HepG2 (cell line): Measurements from ENCODE around the gene TM9SF4. TPM values are rescaled to one million over a fixed set of nuclear protein-coding genes. Genes with fewer than 3 reads are reported as not detected.

Experiments used
- ATAC-seq: fragments of 200-7000 bp; cut with Tn5 transposase; 3 replicates; pipeline ENCODE4 v1.9.1; 2020; ENCODE audit warnings: mild to moderate bottlenecking, moderate library complexity
- BruUV-seq: library from RNA; stranded (reverse); fragments of 400-500 nt; replicated peaks from 2 replicates; lab custom pipeline; 2021; lab: Mats Ljungman, UMichigan
- CTCF ChIA-PET: fragments of 300-600 bp; formaldehyde crosslinking; extraction: SDS; loops from one replicate; lab custom pipeline; 2021; ENCODE audit warnings: low total read pairs, inconsistent platforms, low intra/inter-chr PET ratio; lab: Yijun Ruan, JAX
- POLR2A ChIA-PET: fragments of 350-600 bp; sonication (Branson Sonifier 250); formaldehyde crosslinking; loops from one replicate; lab custom pipeline; 2020; ENCODE audit warnings: antibody characterized with exemption, inconsistent platforms; lab: Yijun Ruan, JAX
- DNase-seq: peaks from one replicate; pipeline ENCODE4 v3.0.0-alpha.2; 2015; ENCODE audit warnings: low spot score
- FAIRE-seq: peaks from 3 replicates; lab custom pipeline; 2011; peaks lifted over from hg19 to GRCh38; lab: Jason Lieb, UNC
- H2AFZ ChIP-seq: one replicate; pipeline ENCODE4 v1.6.1; 2011; ENCODE audit warnings: low read length, inconsistent platforms
- H3K27ac ChIP-seq: fragments of 300-600 bp; 3 replicates; pipeline ENCODE4 v1.8.0; 2011; ENCODE audit warnings: mixed run types, mild to moderate bottlenecking, mixed read lengths, low read length, inconsistent platforms; ENCODE audit not compliant: insufficient read depth; ENCODE audit errors: extremely low read length
- H3K27me3 ChIP-seq, 2 experiments: fragments of 200-600 bp in 1 of 2; 2 replicates in 1 of 2; 3 replicates in 1 of 2; pipeline versions ENCODE4 v1.6.0 to v1.8.0; 2011; ENCODE audit warnings: low read length in 2 of 2, mild to moderate bottlenecking in 2 of 2, moderate library complexity in 2 of 2, inconsistent platforms in 1 of 2; ENCODE audit not compliant: insufficient read depth in 2 of 2, control insufficient read depth in 1 of 2
- H3K36me3 ChIP-seq, 2 experiments: fragments of 200-600 bp in 1 of 2; replicated peaks in 1 of 2; 2 replicates in 1 of 2; 3 replicates in 1 of 2; pipeline versions ENCODE4 v1.5.1 to v1.8.0; 2011; ENCODE audit warnings: low read length in 2 of 2, inconsistent platforms in 1 of 2; ENCODE audit not compliant: insufficient read depth in 2 of 2, control insufficient read depth in 1 of 2
- H3K4me1 ChIP-seq: 2 replicates; pipeline ENCODE4 v1.5.1; 2012; ENCODE audit warnings: low read length, inconsistent platforms; ENCODE audit not compliant: insufficient read depth
- H3K4me2 ChIP-seq: 2 replicates; pipeline ENCODE4 v1.6.0; 2011; ENCODE audit warnings: low read depth, low read length, inconsistent platforms
- H3K4me3 ChIP-seq, 3 experiments: fragments of 200-600 bp in 1 of 3; sonication (generic), shearing (Covaris generic) in 1 of 3; replicated peaks in 1 of 3; 2 replicates each; pipeline ENCODE4 v1.5.1; 2011 to 2016; ENCODE audit warnings: low read length in 3 of 3, inconsistent platforms in 2 of 3, low read depth in 2 of 3, mild to moderate bottlenecking in 2 of 3, control low read depth in 1 of 3, mixed read lengths in 1 of 3; ENCODE audit not compliant: insufficient read depth in 1 of 3
- H3K79me2 ChIP-seq: one replicate; pipeline ENCODE4 v1.6.1; 2011; ENCODE audit warnings: low read length, inconsistent platforms; ENCODE audit not compliant: insufficient read depth
- H3K9ac ChIP-seq: 2 replicates; pipeline ENCODE4 v1.6.0; 2011; ENCODE audit warnings: mild to moderate bottlenecking, low read depth, low read length, inconsistent platforms; ENCODE audit not compliant: insufficient read depth
- H3K9me3 ChIP-seq: 2 replicates; pipeline ENCODE4 v1.5.1; 2012; ENCODE audit warnings: mild to moderate bottlenecking, low read length
- H4K20me1 ChIP-seq: 2 replicates; pipeline ENCODE4 v1.6.0; 2011; ENCODE audit warnings: inconsistent platforms, mild to moderate bottlenecking, low read length, moderate library complexity; ENCODE audit not compliant: insufficient read depth
- ATF1 ChIP-seq: IDR thresholded peaks from 2 replicates; pipeline ENCODE4 v1.6.1; 2016; ENCODE audit warnings: mild to moderate bottlenecking, control low read depth
- BRCA1 ChIP-seq: sonication (generic); formaldehyde crosslinking; IDR thresholded peaks from 2 replicates; pipeline ENCODE4 v1.4.0; 2020; ENCODE audit warnings: missing genetic modification reagents
- GLI4 ChIP-seq: sonication (generic); formaldehyde crosslinking; IDR thresholded peaks from 2 replicates; pipeline ENCODE4 v1.5.1; 2020; ENCODE audit warnings: missing genetic modification reagents, mild to moderate bottlenecking, moderate library complexity, borderline replicate concordance
- HMG20B ChIP-seq: conservative IDR thresholded peaks from 2 replicates; pipeline ENCODE4 v1.6.1; 2016; ENCODE audit warnings: missing genetic modification reagents, missing compliant biosample characterization
- HNRNPK ChIP-seq: fragments of 200-400 bp; formaldehyde crosslinking; IDR thresholded peaks from 2 replicates; pipeline ENCODE4 v1.6.1; 2018; ENCODE audit warnings: low read length, low read depth, moderate library complexity, mild to moderate bottlenecking; ENCODE audit not compliant: poor library complexity, severe bottlenecking
- HOMEZ ChIP-seq: IDR thresholded peaks from 2 replicates; pipeline ENCODE4 v1.6.1; 2016; ENCODE audit warnings: low read depth
- KDM3A ChIP-seq: IDR thresholded peaks from 2 replicates; pipeline ENCODE4 v1.6.1; 2018; ENCODE audit warnings: low read depth, missing compliant biosample characterization
- KDM5B ChIP-seq: sonication (generic); formaldehyde crosslinking; IDR thresholded peaks from 2 replicates; pipeline ENCODE4 v1.4.0; 2020; ENCODE audit warnings: missing genetic modification reagents, mild to moderate bottlenecking, borderline replicate concordance
- MAFK ChIP-seq, 2 experiments: IDR thresholded peaks in 1 of 2; conservative IDR thresholded peaks in 1 of 2; 2 replicates each; pipeline ENCODE4 v1.6.1; 2011; ENCODE audit warnings: improper control_type of control experiment in 2 of 2, low read length in 2 of 2
- MED1 ChIP-seq: sonication (generic); formaldehyde crosslinking; IDR thresholded peaks from 2 replicates; pipeline ENCODE4 v1.4.0; 2020; ENCODE audit warnings: missing genetic modification reagents
- NRL ChIP-seq: sonication (generic); formaldehyde crosslinking; IDR thresholded peaks from 2 replicates; pipeline ENCODE4 v1.5.0; 2020; ENCODE audit warnings: missing genetic modification reagents, mild to moderate bottlenecking, moderate library complexity, borderline replicate concordance
- SAFB2 ChIP-seq: sonication (generic); formaldehyde crosslinking; IDR thresholded peaks from 2 replicates; pipeline ENCODE4 v1.5.1; 2020; ENCODE audit warnings: missing genetic modification reagents, low read depth, mild to moderate bottlenecking, borderline replicate concordance
- SMC3 ChIP-seq: IDR thresholded peaks from 2 replicates; pipeline ENCODE4 v1.6.1; 2011; ENCODE audit warnings: low read length, improper control_type of control experiment
- ZFP91 ChIP-seq: sonication (generic); formaldehyde crosslinking; IDR thresholded peaks from 2 replicates; pipeline ENCODE4 v1.9.0; 2022; ENCODE audit warnings: missing genetic modification reagents, mild to moderate bottlenecking, borderline replicate concordance
- ZNF598 ChIP-seq: sonication (generic); formaldehyde crosslinking; IDR thresholded peaks from 2 replicates; pipeline ENCODE4 v1.5.1; 2020; ENCODE audit warnings: mild to moderate bottlenecking, missing genetic modification reagents, borderline replicate concordance
- ZNF724P ChIP-seq: sonication (generic); formaldehyde crosslinking; IDR thresholded peaks from 2 replicates; pipeline ENCODE4 v1.8.0; 2022; ENCODE audit warnings: missing genetic modification reagents, borderline replicate concordance
- WGBS: methylation state at CpG from one replicate; pipeline ENCODE4 v1.1.6; 2017; ENCODE audit warnings: low lambda C conversion rate; 5-methylcytosine and 5-hydroxymethylcytosine counted together
- in situ Hi-C: cut with HindIII; loops from 2 replicates; pipeline ENCODE4 v1.10.0; 2017; ENCODE audit warnings: low pct_unique_long_range_greater_than_20kb; ENCODE audit not compliant: extremely low pct_ligation_motif_present
- intact Hi-C: fragments of 100-400 bp; cut with micrococcal nuclease; formaldehyde crosslinking; loops from one replicate; pipeline ENCODE4 v1.10.0; 2022; ENCODE audit not compliant: unreplicated experiment
- polyA plus RNA-seq, 8 experiments: library from polyadenylated mRNA; depleted of rRNA in 3 of 8; stranded (reverse) in 7 of 8; unstranded in 1 of 8; fragments of >200 nt; fragmentation: Illumina TruSeq in 4 of 8; extraction: Trizol in 4 of 8; gene quantifications; 2 replicates each; pipeline versions ENCODE4 v1.2.1 to v1.2.3, GENCODE V29; 2011 to 2016; ENCODE audit warnings: low read depth in 4 of 8, missing spikeins in 1 of 8, mixed read lengths in 1 of 8; ENCODE audit not compliant: insufficient read depth in 1 of 8
- total RNA-seq, 5 experiments: library from RNA; depleted of rRNA; stranded (reverse); fragments of >200 nt; fragmentation: Illumina TruSeq; extraction: Trizol; gene quantifications; 2 replicates each; pipeline ENCODE4 v1.2.3, GENCODE V29; 2016; ENCODE audit warnings: low read depth in 1 of 5
- TF ChIP-seq, protein P1 (sequence below): sonication (generic); formaldehyde crosslinking; IDR thresholded peaks from 2 replicates; pipeline ENCODE4 v1.4.0; 2020; ENCODE audit warnings: missing genetic modification reagents
- TF ChIP-seq, protein P2 (sequence below): sonication (generic); formaldehyde crosslinking; IDR thresholded peaks from 2 replicates; pipeline ENCODE4 v1.5.0; 2020; ENCODE audit warnings: mild to moderate bottlenecking, low read depth, missing genetic modification reagents, borderline replicate concordance

TM9SF4 gene
- total and polyA plus RNA-seq, 2 of the 13 experiments (the other 11 are each of a cell fraction or from before 2014, with no cell fraction given): 53.5 to 171 TPM

DNA sequence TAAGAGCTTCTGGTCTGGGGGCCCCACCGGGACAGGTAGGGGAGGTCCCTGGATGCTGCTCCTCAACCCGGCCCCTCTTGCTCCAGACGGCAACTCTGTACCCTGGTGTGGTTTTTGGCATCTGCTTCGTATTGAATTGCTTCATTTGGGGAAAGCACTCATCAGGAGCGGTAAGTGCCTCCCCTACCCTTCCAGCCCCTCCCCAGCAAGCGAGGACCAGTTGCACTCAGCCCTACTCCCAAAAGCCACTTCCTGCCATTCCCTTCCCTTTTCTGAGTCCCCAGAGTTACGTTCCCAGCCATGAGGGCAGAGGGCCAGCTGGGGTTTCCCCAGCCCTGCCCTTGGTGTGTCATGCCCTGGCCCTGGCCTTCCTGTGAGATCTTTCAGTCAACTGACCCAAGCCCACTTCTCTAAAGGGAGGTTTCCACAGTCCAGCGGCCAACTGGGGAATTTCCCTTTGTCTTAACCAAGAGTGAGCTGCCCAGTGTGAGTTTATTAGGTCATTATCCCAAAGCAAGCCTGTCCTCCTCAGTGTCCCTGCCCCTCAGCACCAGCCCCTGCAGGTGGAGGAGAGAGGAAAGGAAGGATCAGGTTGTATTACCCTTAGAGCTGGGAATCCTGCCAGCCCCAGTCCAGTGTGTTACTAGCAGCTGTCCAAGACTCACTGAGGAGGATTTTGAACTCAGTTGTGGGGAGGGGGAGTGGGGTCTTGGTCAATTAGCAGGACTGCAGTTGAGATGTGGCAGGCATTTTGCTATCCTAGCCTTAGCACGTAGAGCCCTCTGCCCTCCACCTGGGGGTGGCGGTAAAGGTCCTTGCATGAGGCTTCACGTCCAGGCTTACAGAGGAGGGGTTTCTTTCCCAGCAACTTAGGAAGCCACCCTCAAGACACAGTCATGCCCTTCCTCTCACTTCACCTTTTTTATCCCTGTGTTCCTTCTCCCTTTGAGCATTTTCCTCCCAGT, 45.8 kb downstream of the TM9SF4 start:
- in situ Hi-C loops: no loop called here
- CTCF ChIA-PET: interaction anchor here (0.9 kb wide), 1 partner anchor 282 kb away, joined by 3 read pairs; no protein-coding TSS in a partner anchor
- TF ChIP-seq, protein P1, sequence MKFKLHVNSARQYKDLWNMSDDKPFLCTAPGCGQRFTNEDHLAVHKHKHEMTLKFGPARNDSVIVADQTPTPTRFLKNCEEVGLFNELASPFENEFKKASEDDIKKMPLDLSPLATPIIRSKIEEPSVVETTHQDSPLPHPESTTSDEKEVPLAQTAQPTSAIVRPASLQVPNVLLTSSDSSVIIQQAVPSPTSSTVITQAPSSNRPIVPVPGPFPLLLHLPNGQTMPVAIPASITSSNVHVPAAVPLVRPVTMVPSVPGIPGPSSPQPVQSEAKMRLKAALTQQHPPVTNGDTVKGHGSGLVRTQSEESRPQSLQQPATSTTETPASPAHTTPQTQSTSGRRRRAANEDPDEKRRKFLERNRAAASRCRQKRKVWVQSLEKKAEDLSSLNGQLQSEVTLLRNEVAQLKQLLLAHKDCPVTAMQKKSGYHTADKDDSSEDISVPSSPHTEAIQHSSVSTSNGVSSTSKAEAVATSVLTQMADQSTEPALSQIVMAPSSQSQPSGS (CRISPR knock-in tag): no peak
- TF ChIP-seq HMG20B (no peak), MED1 (CRISPR knock-in tag) (peak; percentile 17; the same call in 1 of the 2 replicates), ZFP91 (no peak), HNRNPK (no peak), ZNF598 (CRISPR knock-in tag) (peak; percentile 38; the same call in 1 of the 2 replicates), GLI4 (CRISPR knock-in tag) (0 out of 2 replicates have a peak, but pooled peaks have one; percentile 40), HOMEZ (0 out of 2 replicates have a peak, but pooled peaks have one; percentile 23), MAFK (conservative IDR thresholded peaks at IDR 0.05 in 1 of 2, IDR thresholded peaks at IDR 0.05 in 1 of 2; ENCODE audit: low read length in 2 of 2) (no peak), ZNF724P (CRISPR knock-in tag) (no peak), BRCA1 (CRISPR knock-in tag) (no peak), KDM3A (CRISPR knock-in tag) (no peak), NRL (CRISPR knock-in tag) (0 out of 2 replicates have a peak, but pooled peaks have one; percentile 31), KDM5B (peak; percentile 24; the same call in 1 of the 2 replicates), SAFB2 (CRISPR knock-in tag) (no peak), ATF1 (no peak), SMC3 (peak; percentile 75)
- TF ChIP-seq, protein P2, sequence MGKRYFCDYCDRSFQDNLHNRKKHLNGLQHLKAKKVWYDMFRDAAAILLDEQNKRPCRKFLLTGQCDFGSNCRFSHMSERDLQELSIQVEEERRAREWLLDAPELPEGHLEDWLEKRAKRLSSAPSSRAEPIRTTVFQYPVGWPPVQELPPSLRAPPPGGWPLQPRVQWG (CRISPR knock-in tag): no peak

More for the DNA sequence above, 45.8 kb downstream of the TM9SF4 start:
- Histone ChIP-seq H4K20me1 (no peaks in the 10 kb centered on the region), H3K9me3 (no peaks in the 10 kb centered on the region), H2AFZ (no peak overlapping the region), H3K9ac (no peak overlapping the region), H3K4me3 (no peak overlapping the region), H3K36me3 (peaks cover 40 to 79% of the 10 kb centered on the region in 2 experiments), H3K4me2 (no peak overlapping the region), H3K79me2 (no peaks in the 10 kb centered on the region), H3K27me3 (no peaks in the 10 kb centered on the region), H3K4me1 (peaks cover 33% of the 10 kb centered on the region), H3K27ac (peak overlapping the region; percentile 28)
- WGBS: 85% methylated on average over 11 of the region's 11 CpGs
- intact Hi-C loops: no loop called here
- peak; percentile 96 for FAIRE-seq
- DNase-seq: peak; percentile 67
- peak; percentile 69 for ATAC-seq
- POLR2A ChIA-PET: no interaction called here
- BruUV-seq: no TSS peak
